IPS-18c (cell line): ENCODE measurements around the gene TRIO.

Experiments used
- H3K4me3 ChIP-seq: 2 replicates; pipeline ENCODE4 v1.7.0; 2013; ENCODE audit warnings: low read depth, mild to moderate bottlenecking, low read length, moderate library complexity; ENCODE audit not compliant: insufficient read depth
- H3K9me3 ChIP-seq: one replicate; pipeline ENCODE4 v1.6.1; 2013; ENCODE audit warnings: mild to moderate bottlenecking, low read length, moderate library complexity; ENCODE audit not compliant: control insufficient read depth, insufficient read depth

TRIO gene

GRCh38 chr5:14472986-14473567, 329.9 kb downstream of the TRIO start:
- Histone ChIP-seq H3K4me3 (no peak overlapping the region), H3K9me3 (no peaks in the 10 kb centered on the region)

GRCh38 chr5:14475045-14475444, 331.9 kb downstream of the TRIO start:
- H3K9me3 ChIP-seq, result no peaks in the 10 kb centered on the region

DNA sequence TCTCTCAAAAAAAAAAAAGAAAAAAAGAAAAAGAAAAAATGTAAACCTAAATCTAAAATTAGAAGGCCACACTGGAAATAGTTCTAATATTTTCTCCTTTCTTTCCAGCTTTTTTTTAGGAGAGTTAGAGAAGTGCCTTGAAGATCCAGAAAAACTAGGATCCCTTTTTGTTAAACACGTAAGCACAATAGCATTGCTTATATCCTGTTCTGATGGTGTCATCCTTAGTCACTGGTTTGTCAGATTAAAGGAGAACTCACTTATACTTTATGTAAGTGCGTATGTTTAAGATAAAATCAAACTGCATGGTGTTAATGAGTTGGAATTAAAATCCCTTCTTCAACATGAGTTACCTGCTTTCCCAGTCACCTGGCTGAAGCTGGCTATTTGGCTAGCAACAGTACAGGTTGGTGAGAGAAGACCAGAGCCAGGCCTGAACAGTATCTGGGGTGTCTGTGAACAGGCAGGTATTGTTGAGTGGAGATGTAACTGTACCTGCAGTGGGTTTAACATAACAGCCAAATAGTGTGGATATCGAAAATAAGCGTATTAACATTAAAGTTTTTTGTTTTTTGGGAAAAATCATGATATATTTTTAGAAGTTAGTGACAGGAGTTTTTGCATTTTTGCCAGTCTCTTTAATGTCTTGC, 333.8 kb downstream of the TRIO start:
- no peak overlapping the region for H3K4me3 ChIP-seq
- H3K9me3 ChIP-seq, result no peaks in the 10 kb centered on the region

More at GRCh38 chr5:14475045-14475444, 331.9 kb downstream of the TRIO start:
- H3K4me3 ChIP-seq, result no peak overlapping the region

- Histone ChIP-seq H3K4me3 (no peak overlapping the region), H3K9me3 (no peaks in the 10 kb centered on the region)
These were observed 336.1 kb downstream of the TRIO start for GRCh38 chr5:14479143-14479696.

DNA sequence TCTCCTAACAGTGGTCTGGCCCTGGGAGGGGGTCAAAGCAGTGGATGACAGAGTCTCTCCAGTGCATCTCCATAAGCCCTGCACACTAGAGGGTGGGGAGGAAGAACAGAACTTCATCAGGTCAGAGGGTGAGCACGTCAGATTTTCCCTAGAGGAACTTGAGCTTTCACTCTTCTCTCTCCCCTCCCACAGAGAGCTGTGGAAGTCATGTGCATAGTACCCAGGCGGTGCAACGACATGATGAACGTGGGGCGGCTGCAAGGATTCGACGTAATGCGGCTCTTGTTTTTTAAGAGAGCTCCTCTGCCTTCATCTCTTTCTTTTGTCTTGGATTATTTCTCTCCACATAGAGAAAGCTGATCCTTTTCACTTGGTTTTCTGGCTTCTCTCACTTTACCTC, 338.2 kb downstream of the TRIO start:
- Histone ChIP-seq H3K9me3 (no peaks in the 10 kb centered on the region), H3K4me3 (no peak overlapping the region)

DNA sequence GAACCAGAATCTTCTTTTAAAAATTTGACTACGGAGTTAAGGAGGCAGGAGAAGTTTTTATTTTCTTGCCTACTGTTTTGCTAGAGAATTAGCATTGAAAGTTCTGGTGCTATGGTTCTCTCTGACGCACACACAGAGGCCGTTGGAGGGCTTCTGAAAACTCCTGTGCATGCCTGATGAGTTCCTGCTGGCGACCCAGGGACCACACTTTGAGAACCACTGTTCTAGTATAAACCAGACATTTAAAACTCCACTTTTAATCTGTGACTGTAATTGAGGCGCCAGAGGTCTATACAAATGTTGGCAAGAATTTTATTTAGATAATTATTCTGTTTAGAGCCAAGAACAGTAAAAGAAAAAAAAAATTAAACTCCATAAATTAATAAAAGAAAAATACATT, 338.9 kb downstream of the TRIO start:
- H3K9me3 ChIP-seq, result no peaks in the 10 kb centered on the region
- no peak overlapping the region for H3K4me3 ChIP-seq

GRCh38 chr5:14483504-14484157, 340.5 kb downstream of the TRIO start:
- Histone ChIP-seq H3K9me3 (no peaks in the 10 kb centered on the region), H3K4me3 (no peak overlapping the region)

DNA sequence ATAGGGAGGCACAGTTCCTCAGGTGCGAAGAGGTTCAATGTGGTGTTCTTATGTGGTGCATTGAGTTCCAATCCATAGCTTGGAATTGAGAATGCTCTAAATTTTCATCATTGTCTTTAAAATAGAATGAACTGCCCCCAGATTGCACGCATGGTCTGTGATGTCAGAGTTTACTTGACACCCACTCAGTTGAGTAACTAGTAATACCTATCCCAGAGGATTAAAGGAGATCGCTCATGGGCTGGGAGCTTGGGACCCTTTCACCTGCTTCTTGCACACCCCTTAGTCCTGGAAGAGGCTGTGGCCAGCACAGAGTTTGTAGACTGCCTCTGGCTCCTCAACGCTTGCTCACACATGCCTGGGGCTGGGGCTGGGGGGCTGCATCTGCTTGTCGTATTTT, 343.3 kb downstream of the TRIO start:
- no peaks in the 10 kb centered on the region for H3K9me3 ChIP-seq
- H3K4me3 ChIP-seq, result no peak overlapping the region

DNA sequence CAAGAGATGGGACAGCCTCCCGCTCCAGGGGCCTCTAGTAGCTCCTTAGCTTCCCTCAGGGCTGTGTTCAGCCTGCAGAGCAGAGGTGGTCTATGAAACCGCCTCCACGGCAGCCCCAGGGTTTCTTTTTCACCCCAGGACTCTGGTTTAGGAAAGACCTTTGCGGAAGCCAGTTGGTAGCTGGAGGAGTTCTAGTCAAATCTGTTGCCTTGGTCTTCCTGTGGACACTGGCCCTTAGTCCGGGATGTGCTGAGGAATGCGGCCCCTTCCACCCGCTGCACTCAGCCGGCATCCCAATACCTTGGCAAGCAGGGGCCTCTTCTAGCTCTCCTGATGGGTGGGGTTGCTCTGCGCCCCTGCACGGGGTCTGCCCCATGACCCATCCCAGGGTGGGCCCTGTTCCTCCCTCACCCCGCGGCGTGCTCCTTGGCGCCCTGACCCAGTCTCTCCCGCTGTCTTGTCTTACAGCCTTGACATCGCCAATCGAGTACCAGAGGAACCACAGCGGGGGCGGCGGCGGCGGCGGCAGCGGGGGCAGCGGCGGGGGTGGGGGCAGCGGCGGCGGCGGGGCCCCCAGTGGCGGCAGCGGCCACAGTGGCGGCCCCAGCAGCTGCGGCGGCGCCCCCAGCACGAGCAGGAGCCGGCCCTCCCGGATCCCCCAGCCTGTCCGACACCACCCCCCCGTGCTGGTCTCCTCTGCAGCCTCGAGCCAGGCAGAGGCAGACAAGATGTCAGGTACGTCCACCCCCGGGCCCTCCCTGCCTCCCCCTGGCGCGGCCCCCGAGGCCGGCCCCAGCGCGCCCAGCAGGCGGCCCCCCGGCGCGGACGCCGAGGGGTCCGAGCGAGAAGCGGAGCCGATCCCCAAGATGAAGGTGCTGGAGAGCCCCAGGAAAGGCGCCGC, 344.1 kb downstream of the TRIO start:
- H3K9me3 ChIP-seq, result no peaks in the 10 kb centered on the region
- no peak overlapping the region for H3K4me3 ChIP-seq

GRCh38 chr5:14487897-14488570, 344.9 kb downstream of the TRIO start:
- no peak overlapping the region for H3K4me3 ChIP-seq
- H3K9me3 ChIP-seq, result no peaks in the 10 kb centered on the region

DNA sequence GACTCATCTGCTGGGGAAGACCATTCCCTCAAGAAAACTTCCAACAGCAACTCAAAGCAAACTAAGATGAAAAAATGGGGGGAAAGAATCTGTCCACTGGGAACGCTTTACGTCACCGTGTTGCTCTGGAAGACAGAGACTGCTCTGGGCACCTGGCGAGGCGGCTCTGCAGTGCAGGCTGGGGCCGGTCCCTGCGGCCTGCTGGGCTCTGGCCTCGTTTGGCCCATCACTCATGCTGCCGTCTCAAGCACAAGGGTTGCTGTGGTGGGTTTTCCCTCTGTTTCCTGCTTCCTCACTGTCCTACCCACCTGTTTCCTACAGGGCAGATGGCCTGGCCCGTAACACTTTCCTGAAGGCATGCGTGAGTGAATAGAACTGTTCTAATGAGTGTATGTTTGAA, 345.6 kb downstream of the TRIO start:
- Histone ChIP-seq H3K9me3 (no peaks in the 10 kb centered on the region), H3K4me3 (no peak overlapping the region)

- H3K4me3 ChIP-seq, result no peak overlapping the region
- H3K9me3 ChIP-seq, result no peaks in the 10 kb centered on the region
These were observed 346.5 kb downstream of the TRIO start for GRCh38 chr5:14489643-14490042.

DNA sequence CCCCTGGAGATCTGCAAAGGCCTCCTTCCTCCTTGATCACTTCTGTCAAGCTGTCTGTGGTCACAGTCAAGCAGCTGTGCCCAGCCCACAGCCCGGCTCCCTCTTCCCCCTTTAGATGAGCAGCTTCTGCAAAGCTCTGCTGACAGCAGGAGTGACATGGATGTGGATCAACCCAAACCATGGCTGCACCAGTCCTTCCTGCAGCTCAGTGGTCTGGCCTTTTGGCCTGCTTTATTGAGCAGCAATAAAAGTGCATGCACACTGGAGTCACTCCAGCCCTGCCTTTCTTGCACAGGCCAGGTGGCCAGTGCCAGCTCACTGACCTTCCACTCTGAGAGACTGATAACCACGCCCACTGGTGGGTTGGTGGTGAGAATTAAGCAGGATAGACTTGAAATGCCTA, 347.2 kb downstream of the TRIO start:
- no peaks in the 10 kb centered on the region for H3K9me3 ChIP-seq
- no peak overlapping the region for H3K4me3 ChIP-seq

- H3K9me3 ChIP-seq, result no peaks in the 10 kb centered on the region
- H3K4me3 ChIP-seq, result no peak overlapping the region
These were observed 348.1 kb downstream of the TRIO start for GRCh38 chr5:14491015-14491915.

DNA sequence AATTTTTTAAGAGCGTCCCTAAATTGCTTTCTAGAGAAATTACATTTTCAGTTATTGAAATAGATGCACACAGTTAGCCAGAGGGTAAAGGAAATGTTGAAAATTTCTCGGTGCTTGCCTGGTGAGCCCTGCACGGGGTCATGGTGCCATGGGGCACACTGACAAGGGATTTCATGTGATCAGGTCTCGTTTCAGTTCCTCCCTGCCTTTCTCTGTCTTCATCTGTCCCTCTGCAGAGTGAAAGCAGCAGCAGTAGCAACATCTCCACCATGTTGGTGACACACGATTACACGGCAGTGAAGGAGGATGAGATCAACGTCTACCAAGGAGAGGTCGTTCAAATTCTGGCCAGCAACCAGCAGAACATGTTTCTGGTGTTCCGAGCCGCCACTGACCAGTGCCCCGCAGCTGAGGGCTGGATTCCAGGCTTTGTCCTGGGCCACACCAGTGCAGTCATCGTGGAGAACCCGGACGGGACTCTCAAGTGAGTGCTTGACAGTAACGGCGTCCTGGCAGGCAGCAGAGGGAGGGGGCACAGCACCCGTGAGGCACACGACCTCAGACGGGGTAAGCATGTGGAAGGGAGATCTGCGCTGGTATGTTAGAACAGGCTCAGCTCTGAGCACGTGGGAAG, 349.3 kb downstream of the TRIO start:
- H3K9me3 ChIP-seq, result no peaks in the 10 kb centered on the region
- H3K4me3 ChIP-seq, result no peak overlapping the region

DNA sequence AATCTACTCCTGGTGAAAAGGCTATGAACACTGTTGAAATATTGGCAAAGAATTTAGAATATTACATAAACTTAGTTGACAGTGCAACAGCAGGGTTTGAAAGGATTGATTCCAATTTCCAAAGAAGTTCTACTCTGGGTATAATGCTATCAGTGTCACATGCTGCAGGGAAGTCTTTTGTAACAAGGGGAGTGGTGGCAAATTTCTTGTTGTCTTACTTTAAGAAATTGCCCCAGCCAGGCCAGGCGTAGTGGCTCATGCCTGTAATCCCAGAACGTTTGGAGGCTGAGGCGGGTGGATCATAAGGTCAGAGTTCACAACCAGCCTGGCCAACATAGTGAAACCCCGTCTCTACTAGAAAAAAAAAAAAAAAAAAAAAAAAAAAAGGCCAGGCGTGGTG, 352.2 kb downstream of the TRIO start:
- Histone ChIP-seq H3K9me3 (peaks cover 3% of the 10 kb centered on the region), H3K4me3 (no peak overlapping the region)
